GM12872 (cell line): ENCODE results near the gene LRSAM1.

Source experiments
- CTCF ChIP-seq: IDR thresholded peaks from 3 replicates; pipeline ENCODE4 v1.5.1; 2011; ENCODE audit warnings: low read depth, mild to moderate bottlenecking, low read length, moderate library complexity; ENCODE audit not compliant: insufficient read depth

Gene LRSAM1

DNA sequence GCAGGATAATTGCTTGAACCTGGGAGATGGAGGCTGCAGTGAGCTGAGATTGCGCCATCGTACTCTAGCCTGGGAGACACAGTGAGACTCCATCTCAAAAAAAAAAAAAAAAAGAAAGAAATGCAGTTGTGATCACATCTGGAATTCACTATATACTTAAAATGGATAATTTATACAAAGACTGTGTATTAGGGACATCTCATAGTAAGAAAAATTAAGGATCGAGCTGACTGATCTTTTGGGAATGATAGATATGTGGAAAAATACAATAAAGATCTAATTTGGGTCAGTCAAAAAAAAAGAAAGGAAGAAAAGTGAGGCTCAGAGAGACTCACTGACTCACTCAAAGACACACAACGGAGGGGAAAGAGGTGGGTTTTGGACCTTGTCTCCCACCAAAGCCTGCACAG, 87.5 kb downstream of the LRSAM1 start:
- no peak for TF ChIP-seq CTCF

GRCh38 chr9:127539259-127539981, 88.1 kb downstream of the LRSAM1 start:
- no peak for TF ChIP-seq CTCF

DNA sequence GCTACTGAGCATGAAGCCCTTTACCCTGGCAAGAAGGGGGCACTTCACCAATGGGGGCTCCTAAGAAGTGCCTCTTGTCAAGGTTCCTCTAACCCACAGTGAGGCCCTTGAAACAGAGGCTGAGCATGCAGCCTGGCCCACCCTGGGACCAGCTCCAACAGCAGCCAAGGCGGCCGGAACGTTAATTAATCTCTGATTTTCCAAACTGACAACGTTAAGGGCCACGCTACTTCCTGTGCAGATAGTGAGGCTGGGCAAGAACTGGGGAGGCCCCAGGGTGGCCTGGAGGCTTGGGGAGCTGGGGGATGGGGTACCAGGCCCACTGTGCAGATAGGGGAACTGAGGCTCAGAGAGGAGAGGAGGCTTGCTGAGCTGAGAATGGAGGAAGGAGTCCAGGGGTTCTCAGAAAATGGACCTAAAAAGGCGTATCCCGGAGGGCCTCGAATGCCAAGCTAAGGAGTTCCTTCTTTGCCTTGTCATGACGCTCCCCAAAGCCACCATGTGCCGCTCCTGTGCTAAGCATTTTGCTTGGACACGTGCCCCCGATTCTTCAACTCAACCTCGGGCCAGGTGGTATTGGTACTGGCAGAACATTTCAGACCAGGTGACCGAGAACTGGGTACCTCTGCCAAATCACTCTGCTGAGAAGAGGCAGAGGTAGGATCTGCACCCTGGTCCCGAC, 88.8 kb downstream of the LRSAM1 start:
- TF ChIP-seq CTCF, result no peak

GRCh38 chr9:127540664-127541041, 89.3 kb downstream of the LRSAM1 start:
- TF ChIP-seq CTCF, result no peak

- TF ChIP-seq CTCF, result no peak
These were observed 89.9 kb downstream of the LRSAM1 start for GRCh38 chr9:127541176-127541575.

- TF ChIP-seq CTCF, result no peak
These were observed 90.6 kb downstream of the LRSAM1 start for GRCh38 chr9:127541865-127542264.

DNA sequence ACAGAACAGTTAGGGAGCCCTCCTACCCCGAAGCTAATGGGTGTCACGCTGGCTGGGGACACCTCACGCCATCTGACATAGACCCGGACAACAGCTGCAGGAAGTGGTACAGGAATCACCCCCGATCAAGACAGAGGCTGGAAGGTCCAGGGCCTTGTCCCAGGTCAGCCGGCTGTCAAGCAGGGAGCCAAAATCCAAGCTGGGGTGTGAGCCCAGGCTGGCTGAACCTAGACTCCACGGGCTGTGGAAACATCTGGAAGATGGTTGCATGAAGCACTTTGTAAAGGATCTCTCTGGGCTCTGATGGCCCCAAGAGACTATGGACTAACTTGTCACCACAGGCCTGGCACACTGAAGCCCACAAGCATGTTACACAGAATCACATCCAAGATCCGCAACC, 91.9 kb downstream of the LRSAM1 start:
- no peak for TF ChIP-seq CTCF
